Endothelial cell of umbilical vein (primary cell): Measurements from ENCODE around the gene LIX1. TPM values are rescaled to one million over a fixed set of nuclear protein-coding genes. Genes with fewer than 3 reads are reported as not detected.

ENCODE experiments used
- BruUV-seq: library from RNA; stranded (reverse); fragments of 400-500 nt; replicated peaks from 2 replicates; lab custom pipeline; 2021; lab: Mats Ljungman, UMichigan
- CTCF ChIA-PET: fragments of 300-600, 350-600 bp; sonication (Branson Sonifier 250); formaldehyde crosslinking; loops from one replicate; lab custom pipeline; 2021; ENCODE audit warnings: antibody characterized with exemption, inconsistent platforms; lab: Charles Lee
- POLR2A ChIA-PET: fragments of 300-600, 350-600 bp; sonication (Branson Sonifier 250); formaldehyde crosslinking; loops from one replicate; lab custom pipeline; 2021; ENCODE audit warnings: antibody characterized with exemption, inconsistent platforms; lab: Charles Lee
- DNase-seq: peaks from one replicate; pipeline ENCODE4 v3.0.0-alpha.2; 2011; ENCODE audit warnings: low read depth, low spot score
- FAIRE-seq: peaks from 2 replicates; lab custom pipeline; 2011; peaks lifted over from hg19 to GRCh38; lab: Jason Lieb, UNC
- H2AFZ ChIP-seq: 2 replicates; pipeline ENCODE4 v1.6.0; 2012; ENCODE audit warnings: low read depth, low read length, control low read depth, inconsistent platforms
- H3K27ac ChIP-seq: 2 replicates; pipeline ENCODE4 v1.5.1; 2011; ENCODE audit warnings: low read depth, mild to moderate bottlenecking, control low read depth, low read length, moderate library complexity; ENCODE audit not compliant: insufficient read depth
- H3K27me3 ChIP-seq, 2 experiments: 2 replicates each; pipeline versions ENCODE4 v1.6.0 to v1.6.1; 2011; ENCODE audit warnings: low read length in 2 of 2, mixed read lengths in 1 of 2; ENCODE audit not compliant: control insufficient read depth in 2 of 2, insufficient read depth in 2 of 2
- H3K36me3 ChIP-seq, 2 experiments: 2 replicates in 1 of 2; 3 replicates in 1 of 2; pipeline ENCODE4 v1.5.1; 2011; ENCODE audit warnings: low read length in 2 of 2, mild to moderate bottlenecking in 1 of 2, moderate library complexity in 1 of 2; ENCODE audit not compliant: control insufficient read depth in 2 of 2, insufficient read depth in 2 of 2; ENCODE audit errors: extremely low read depth in 1 of 2
- H3K4me1 ChIP-seq: 3 replicates; pipeline ENCODE4 v1.5.1; 2011; ENCODE audit warnings: mild to moderate bottlenecking, low read length; ENCODE audit not compliant: control insufficient read depth, insufficient read depth; ENCODE audit errors: extremely low read depth
- H3K4me2 ChIP-seq: 2 replicates; pipeline ENCODE4 v1.6.1; 2011; ENCODE audit warnings: low read length, control low read depth, mixed read lengths; ENCODE audit not compliant: insufficient read depth
- H3K4me3 ChIP-seq, 3 experiments: fragments of 200-600 bp in 1 of 3; sonication (generic), shearing (Covaris generic) in 1 of 3; replicated peaks in 1 of 3; 2 replicates each; pipeline ENCODE4 v1.5.1; 2011 to 2016; ENCODE audit warnings: control low read depth in 3 of 3, low read length in 3 of 3, mild to moderate bottlenecking in 2 of 3, inconsistent platforms in 1 of 3, low read depth in 1 of 3, moderate library complexity in 1 of 3; ENCODE audit not compliant: insufficient read depth in 1 of 3
- H3K79me2 ChIP-seq: 2 replicates; pipeline ENCODE4 v1.6.0; 2012; ENCODE audit warnings: low read length, inconsistent platforms; ENCODE audit not compliant: control insufficient read depth, insufficient read depth
- H3K9ac ChIP-seq: replicated peaks from 2 replicates; pipeline ENCODE3; 2011; ENCODE audit warnings: low read length, control low read depth; ENCODE audit not compliant: insufficient read depth; ENCODE audit errors: extremely low read depth
- H3K9me1 ChIP-seq: replicated peaks from 3 replicates; pipeline ENCODE4 v1.6.0; 2011; ENCODE audit warnings: mild to moderate bottlenecking, low read length; ENCODE audit not compliant: control insufficient read depth, insufficient read depth; ENCODE audit errors: extremely low read depth
- H3K9me3 ChIP-seq: replicated peaks from 2 replicates; pipeline ENCODE4 v1.5.1; 2012; ENCODE audit warnings: low read length, inconsistent platforms; ENCODE audit not compliant: control insufficient read depth, insufficient read depth
- H4K20me1 ChIP-seq: replicated peaks from 2 replicates; pipeline ENCODE3; 2011; ENCODE audit warnings: mild to moderate bottlenecking, low read length; ENCODE audit not compliant: control insufficient read depth, insufficient read depth; ENCODE audit errors: extremely low read depth
- CTCF ChIP-seq, 2 donors: IDR thresholded peaks; 1 replicate in 1 of 2; 2 replicates in 1 of 2; pipeline ENCODE4 v1.5.1; 2011; ENCODE audit warnings: low read length in 2 of 2, mild to moderate bottlenecking in 2 of 2, moderate library complexity in 2 of 2, control low read depth in 1 of 2, inconsistent platforms in 1 of 2, low read depth in 1 of 2; ENCODE audit not compliant: insufficient read depth in 1 of 2; ENCODE audit errors: extremely low read depth in 1 of 2
- EZH2 ChIP-seq: IDR thresholded peaks from 2 replicates; pipeline ENCODE4 v1.6.1; 2012; ENCODE audit warnings: borderline replicate concordance, low read depth, mild to moderate bottlenecking, moderate library complexity, low read length, inconsistent platforms; ENCODE audit not compliant: severe bottlenecking
- FOS ChIP-seq: IDR thresholded peaks from 2 replicates; pipeline ENCODE4 v1.6.1; 2011; ENCODE audit warnings: mild to moderate bottlenecking, low read length, moderate library complexity, borderline replicate concordance; ENCODE audit not compliant: insufficient read depth
- GATA2 ChIP-seq: IDR thresholded peaks from 2 replicates; pipeline ENCODE4 v1.7.0; 2011; ENCODE audit warnings: low read depth, mild to moderate bottlenecking, moderate library complexity, mixed read lengths, low read length; ENCODE audit not compliant: insufficient read length, insufficient read depth
- JUN ChIP-seq: IDR thresholded peaks from 2 replicates; pipeline ENCODE4 v1.6.1; 2011; ENCODE audit warnings: borderline replicate concordance, low read depth; ENCODE audit not compliant: insufficient read length, insufficient read depth
- MAX ChIP-seq: IDR thresholded peaks from 2 replicates; pipeline ENCODE4 v1.6.1; 2011; ENCODE audit not compliant: insufficient read depth, insufficient read length
- MYC ChIP-seq: IDR thresholded peaks from one replicate; pipeline ENCODE4 v1.6.1; 2011; ENCODE audit warnings: mild to moderate bottlenecking, low read depth, low read length
- POLR2A ChIP-seq: IDR thresholded peaks from 2 replicates; pipeline ENCODE4 v1.6.1; 2012; ENCODE audit warnings: low read depth, mild to moderate bottlenecking, control low read depth, low read length
- POLR2AphosphoS5 ChIP-seq: IDR thresholded peaks from 2 replicates; pipeline ENCODE4 v1.6.1; 2012; ENCODE audit warnings: low read depth, mild to moderate bottlenecking, control low read depth, low read length, moderate library complexity; ENCODE audit not compliant: insufficient read depth
- dilution Hi-C: fragments of 300-500 bp; cut with MboI; formaldehyde crosslinking; loops from one replicate; pipeline ENCODE4 v1.15.0; 2019; ENCODE audit warnings: low sequenced_read_pairs; ENCODE audit not compliant: extremely low pct_ligation_motif_present
- intact Hi-C: fragments of 100-400 bp; cut with micrococcal nuclease; formaldehyde crosslinking; loops from one replicate; pipeline ENCODE4 v1.10.0; 2022
- polyA plus RNA-seq, 4 experiments: library from polyadenylated mRNA; depleted of rRNA in 3 of 4; stranded (reverse) in 3 of 4; unstranded in 1 of 4; fragments of >200 nt; gene quantifications; 2 replicates each; pipeline versions ENCODE4 v1.2.1 to v1.2.3, GENCODE V29; 2011 to 2012; ENCODE audit warnings: missing spikeins in 1 of 4
- total RNA-seq: library from RNA; stranded (reverse); gene quantifications from 2 replicates; pipeline ENCODE4 v1.2.3, GENCODE V29; 2021

The LIX1 gene
- total and polyA plus RNA-seq, 2 donors (not counting 3 experiments of a cell fraction or from before 2014, with no cell fraction given): not detected

GRCh38 chr5:97098922-97099321 lies 43.5 kb downstream of the LIX1 start:
- ChIA-PET POLR2A (no interaction called here), CTCF (no interaction called here)
- no peak overlapping the region for H3K9ac ChIP-seq
- no peak for TF ChIP-seq MAX
- TF ChIP-seq MYC: no peak
- no peak for TF ChIP-seq EZH2
- TF ChIP-seq CTCF (IDR thresholded peaks at IDR 0.05; ENCODE audit: extremely low read depth in 1 of 2, insufficient read depth in 1 of 2, low read depth in 1 of 2, low read length in 2 of 2): no peak
- TF ChIP-seq POLR2A: no peak
- TF ChIP-seq FOS: no peak
- TF ChIP-seq JUN: no peak
- TF ChIP-seq POLR2AphosphoS5: no peak
- TF ChIP-seq GATA2: no peak
- no peak overlapping the region for H3K4me2 ChIP-seq
- no peaks in the 10 kb centered on the region for H3K79me2 ChIP-seq
- H3K27me3 ChIP-seq: peaks cover 4 to 7% of the 10 kb centered on the region in 2 experiments
- H4K20me1 ChIP-seq: no peaks in the 10 kb centered on the region
- no peaks in the 10 kb centered on the region for H3K36me3 ChIP-seq
- H3K27ac ChIP-seq: no peak overlapping the region
- BruUV-seq: no TSS peak
- no peaks in the 10 kb centered on the region for H3K4me1 ChIP-seq
- H3K9me3 ChIP-seq: no peaks in the 10 kb centered on the region
- dilution Hi-C loops (no loop called here), intact Hi-C loops (no loop called here)
- FAIRE-seq (no peak), DNase-seq (no peak)
- H3K9me1 ChIP-seq: no peaks in the 10 kb centered on the region
- no peak overlapping the region for H3K4me3 ChIP-seq
- no peak overlapping the region for H2AFZ ChIP-seq
